ENCODE results near the gene CLIC6.

- no peak for TF ChIP-seq CTCF (IDR thresholded peaks at IDR 0.05)
- no peak for TF ChIP-seq POLR2AphosphoS5 (IDR thresholded peaks at IDR 0.05)
Observed at GRCh38 chr21:34715985-34716596, 47.3 kb downstream of the CLIC6 start.

All from prostate gland (tissue), 2 donors.